Panc1 (cell line): ENCODE data around the gene ZFHX3. TPM values are rescaled to one million over a fixed set of nuclear protein-coding genes. Genes with fewer than 3 reads are reported as not detected.

Source experiments
- ATAC-seq: fragments of 200-7000 bp; cut with Tn5 transposase; 2 replicates; pipeline ENCODE4 v1.9.1; 2020; ENCODE audit warnings: mild to moderate bottlenecking, moderate library complexity
- BruUV-seq: library from RNA; stranded (reverse); fragments of 400-500 nt; replicated peaks from 2 replicates; lab custom pipeline; 2021; lab: Mats Ljungman, UMichigan
- CTCF ChIA-PET: fragments of 300-600 bp; sonication (Branson Sonifier 250); formaldehyde crosslinking; loops from one replicate; lab custom pipeline; 2022; ENCODE audit warnings: antibody characterized with exemption; lab: Charles Lee
- POLR2A ChIA-PET: fragments of 300-600 bp; sonication (Branson Sonifier 250); formaldehyde crosslinking; loops from one replicate; lab custom pipeline; 2022; ENCODE audit warnings: antibody characterized with exemption; lab: Charles Lee
- DNase-seq: peaks from one replicate; pipeline ENCODE4 v3.0.0-alpha.2; 2010; ENCODE audit warnings: low read depth, low spot score
- H3K27ac ChIP-seq: 2 replicates; pipeline ENCODE4 v1.5.1; 2011; ENCODE audit warnings: mild to moderate bottlenecking, low read length, inconsistent platforms
- H3K27me3 ChIP-seq: fragments of 200-500 bp; sonication (Bioruptor generic); 2 replicates; pipeline ENCODE4 v1.6.0; 2014; ENCODE audit warnings: low read length, inconsistent platforms; ENCODE audit not compliant: control insufficient read depth, insufficient read depth
- H3K36me3 ChIP-seq: fragments of 200-500 bp; sonication (Bioruptor generic); 2 replicates; pipeline ENCODE4 v1.5.1; 2014; ENCODE audit warnings: inconsistent platforms, mild to moderate bottlenecking, low read length, moderate library complexity; ENCODE audit not compliant: control insufficient read depth, insufficient read depth
- H3K4me1 ChIP-seq: 2 replicates; pipeline ENCODE4 v1.5.1; 2011; ENCODE audit warnings: inconsistent platforms, mild to moderate bottlenecking, low read length, moderate library complexity; ENCODE audit not compliant: control insufficient read depth, insufficient read depth
- H3K4me3 ChIP-seq, 2 experiments: 2 replicates each; pipeline ENCODE4 v1.5.1; 2011 to 2012; ENCODE audit warnings: low read depth in 2 of 2, low read length in 2 of 2, mild to moderate bottlenecking in 2 of 2, inconsistent platforms in 1 of 2, moderate library complexity in 1 of 2
- H3K9me3 ChIP-seq: fragments of 200-500 bp; sonication (Bioruptor generic); 2 replicates; pipeline ENCODE4 v1.5.1; 2014; ENCODE audit warnings: low read depth, mild to moderate bottlenecking, inconsistent platforms, low read length, moderate library complexity; ENCODE audit not compliant: control insufficient read depth, insufficient read depth
- POLR2AphosphoS5 ChIP-seq: IDR thresholded peaks from 2 replicates; pipeline ENCODE4 v1.6.1; 2012; ENCODE audit warnings: mild to moderate bottlenecking, low read depth, low read length, moderate library complexity
- SIN3A ChIP-seq: IDR thresholded peaks from 2 replicates; pipeline ENCODE4 v1.6.1; 2012; ENCODE audit warnings: low read depth, mild to moderate bottlenecking, low read length, moderate library complexity, borderline replicate concordance; ENCODE audit not compliant: insufficient read depth
- TCF7L2 ChIP-seq: IDR thresholded peaks from 2 replicates; pipeline ENCODE4 v1.6.1; 2011; ENCODE audit warnings: mild to moderate bottlenecking, low read depth, low read length, inconsistent platforms
- in situ Hi-C: cut with HindIII; loops from 2 replicates; pipeline ENCODE4 v1.10.0; 2016; ENCODE audit warnings: low sequenced_read_pairs, low pct_unique_long_range_greater_than_20kb
- intact Hi-C: fragments of 100-400 bp; cut with micrococcal nuclease; formaldehyde crosslinking; loops from one replicate; pipeline ENCODE4 v1.10.0; 2022; ENCODE audit not compliant: unreplicated experiment
- total RNA-seq: library from RNA; stranded (reverse); gene quantifications from one replicate; pipeline ENCODE4 v1.2.1, GENCODE V29; 2021; ENCODE audit not compliant: unreplicated experiment
- TF ChIP-seq, protein P1 (sequence below): fragments of 450-650 bp; IDR thresholded peaks from 2 replicates; pipeline ENCODE4 v1.5.1; 2017; ENCODE audit warnings: mild to moderate bottlenecking
- TF ChIP-seq, protein P2 (sequence below), 2 experiments: IDR thresholded peaks; 2 replicates each; pipeline ENCODE4 v1.6.1; 2011 to 2012; ENCODE audit warnings: low read depth in 2 of 2, control low read depth in 1 of 2, low read length in 1 of 2, mild to moderate bottlenecking in 1 of 2, moderate library complexity in 1 of 2; ENCODE audit not compliant: insufficient read depth in 1 of 2

Gene ZFHX3
- total RNA-seq, 1 experiment from 2014 or later = 7.1 TPM

DNA sequence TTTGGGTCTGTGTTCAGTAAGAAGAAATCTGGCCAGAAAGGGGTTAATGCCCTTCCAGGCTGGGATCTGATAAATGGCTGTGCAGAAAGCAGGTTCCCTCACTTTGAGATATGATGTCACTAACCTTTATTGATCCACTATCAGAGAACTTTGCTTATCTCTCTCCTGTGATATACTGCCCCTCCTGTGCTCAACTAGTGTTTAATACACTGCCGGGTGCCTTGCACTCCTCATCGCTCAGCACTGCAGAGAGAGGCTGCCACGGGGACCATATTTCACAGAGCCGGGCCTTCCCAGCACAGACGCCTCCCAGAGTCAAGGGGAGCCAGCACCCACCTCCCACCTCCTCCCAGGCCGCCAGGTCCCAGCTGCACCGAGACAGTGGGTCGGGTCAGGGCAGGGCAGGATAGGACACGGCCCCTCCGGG is 20.2 kb downstream of the ZFHX3 start:
- BruUV-seq = no TSS peak
- no peak overlapping the region for H3K4me3 ChIP-seq
- no peak overlapping the region for H3K27ac ChIP-seq
- H3K27me3 ChIP-seq = no peaks in the 10 kb centered on the region
- no peaks in the 10 kb centered on the region for H3K36me3 ChIP-seq
- intact Hi-C loops (no loop called here), in situ Hi-C loops (no loop called here)
- H3K9me3 ChIP-seq = no peaks in the 10 kb centered on the region
- TF ChIP-seq, protein P1, sequence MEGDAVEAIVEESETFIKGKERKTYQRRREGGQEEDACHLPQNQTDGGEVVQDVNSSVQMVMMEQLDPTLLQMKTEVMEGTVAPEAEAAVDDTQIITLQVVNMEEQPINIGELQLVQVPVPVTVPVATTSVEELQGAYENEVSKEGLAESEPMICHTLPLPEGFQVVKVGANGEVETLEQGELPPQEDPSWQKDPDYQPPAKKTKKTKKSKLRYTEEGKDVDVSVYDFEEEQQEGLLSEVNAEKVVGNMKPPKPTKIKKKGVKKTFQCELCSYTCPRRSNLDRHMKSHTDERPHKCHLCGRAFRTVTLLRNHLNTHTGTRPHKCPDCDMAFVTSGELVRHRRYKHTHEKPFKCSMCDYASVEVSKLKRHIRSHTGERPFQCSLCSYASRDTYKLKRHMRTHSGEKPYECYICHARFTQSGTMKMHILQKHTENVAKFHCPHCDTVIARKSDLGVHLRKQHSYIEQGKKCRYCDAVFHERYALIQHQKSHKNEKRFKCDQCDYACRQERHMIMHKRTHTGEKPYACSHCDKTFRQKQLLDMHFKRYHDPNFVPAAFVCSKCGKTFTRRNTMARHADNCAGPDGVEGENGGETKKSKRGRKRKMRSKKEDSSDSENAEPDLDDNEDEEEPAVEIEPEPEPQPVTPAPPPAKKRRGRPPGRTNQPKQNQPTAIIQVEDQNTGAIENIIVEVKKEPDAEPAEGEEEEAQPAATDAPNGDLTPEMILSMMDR = no peak
- TF ChIP-seq, protein P2, sequence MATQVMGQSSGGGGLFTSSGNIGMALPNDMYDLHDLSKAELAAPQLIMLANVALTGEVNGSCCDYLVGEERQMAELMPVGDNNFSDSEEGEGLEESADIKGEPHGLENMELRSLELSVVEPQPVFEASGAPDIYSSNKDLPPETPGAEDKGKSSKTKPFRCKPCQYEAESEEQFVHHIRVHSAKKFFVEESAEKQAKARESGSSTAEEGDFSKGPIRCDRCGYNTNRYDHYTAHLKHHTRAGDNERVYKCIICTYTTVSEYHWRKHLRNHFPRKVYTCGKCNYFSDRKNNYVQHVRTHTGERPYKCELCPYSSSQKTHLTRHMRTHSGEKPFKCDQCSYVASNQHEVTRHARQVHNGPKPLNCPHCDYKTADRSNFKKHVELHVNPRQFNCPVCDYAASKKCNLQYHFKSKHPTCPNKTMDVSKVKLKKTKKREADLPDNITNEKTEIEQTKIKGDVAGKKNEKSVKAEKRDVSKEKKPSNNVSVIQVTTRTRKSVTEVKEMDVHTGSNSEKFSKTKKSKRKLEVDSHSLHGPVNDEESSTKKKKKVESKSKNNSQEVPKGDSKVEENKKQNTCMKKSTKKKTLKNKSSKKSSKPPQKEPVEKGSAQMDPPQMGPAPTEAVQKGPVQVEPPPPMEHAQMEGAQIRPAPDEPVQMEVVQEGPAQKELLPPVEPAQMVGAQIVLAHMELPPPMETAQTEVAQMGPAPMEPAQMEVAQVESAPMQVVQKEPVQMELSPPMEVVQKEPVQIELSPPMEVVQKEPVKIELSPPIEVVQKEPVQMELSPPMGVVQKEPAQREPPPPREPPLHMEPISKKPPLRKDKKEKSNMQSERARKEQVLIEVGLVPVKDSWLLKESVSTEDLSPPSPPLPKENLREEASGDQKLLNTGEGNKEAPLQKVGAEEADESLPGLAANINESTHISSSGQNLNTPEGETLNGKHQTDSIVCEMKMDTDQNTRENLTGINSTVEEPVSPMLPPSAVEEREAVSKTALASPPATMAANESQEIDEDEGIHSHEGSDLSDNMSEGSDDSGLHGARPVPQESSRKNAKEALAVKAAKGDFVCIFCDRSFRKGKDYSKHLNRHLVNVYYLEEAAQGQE (IDR thresholded peaks at IDR 0.05; ENCODE audit: insufficient read depth in 1 of 2, low read depth in 2 of 2, low read length in 1 of 2) = no peak
- TF ChIP-seq POLR2AphosphoS5 (no peak), SIN3A (no peak), TCF7L2 (no peak)
- CTCF ChIA-PET = no interaction called here
- ATAC-seq = no peak
- POLR2A ChIA-PET = no interaction called here
- peaks cover 16% of the 10 kb centered on the region for H3K4me1 ChIP-seq
- no peak for DNase-seq

GRCh38 chr16:73026754-73027684 is 20.9 kb downstream of the ZFHX3 start:
- POLR2A ChIA-PET = interaction anchor here (0.7 kb wide), 1 partner anchor 736 kb away, joined by 15 read pairs; no protein-coding TSS in a partner anchor

More at GRCh38 chr16:73026754-73027684, 20.9 kb downstream of the ZFHX3 start:
- H3K27ac ChIP-seq = no peak overlapping the region
- no peak overlapping the region for H3K4me3 ChIP-seq
- no peaks in the 10 kb centered on the region for H3K9me3 ChIP-seq
- no peaks in the 10 kb centered on the region for H3K27me3 ChIP-seq
- no TSS peak for BruUV-seq
- in situ Hi-C loops (no loop called here), intact Hi-C loops (no loop called here)
- TF ChIP-seq, protein P1 = no peak
- TF ChIP-seq SIN3A (no peak), TCF7L2 (no peak), POLR2AphosphoS5 (no peak)
- TF ChIP-seq, protein P2 (IDR thresholded peaks at IDR 0.05; ENCODE audit: insufficient read depth in 1 of 2, low read depth in 2 of 2, low read length in 1 of 2) = no peak
- DNase-seq (no peak), ATAC-seq (no peak)
- peaks cover 10% of the 10 kb centered on the region for H3K4me1 ChIP-seq
- no peaks in the 10 kb centered on the region for H3K36me3 ChIP-seq
- CTCF ChIA-PET = no interaction called here
